HepG2 (cell line): Measurements from ENCODE around the gene LUC7L. TPM values are rescaled to one million over a fixed set of nuclear protein-coding genes. Genes with fewer than 3 reads are reported as not detected.
A peak's percentile ranks its signal among the peaks of the same experiment; 100 is the strongest.

ENCODE experiments used
- ARNT2 ChIP-seq: sonication (generic); formaldehyde crosslinking; IDR thresholded peaks from 2 replicates; pipeline ENCODE4 v1.8.0; 2022; ENCODE audit warnings: mild to moderate bottlenecking, low read depth, missing genetic modification reagents, moderate library complexity
- CHD2 ChIP-seq: IDR thresholded peaks from 2 replicates; pipeline ENCODE4 v1.6.1; 2011; ENCODE audit warnings: low read depth, low read length, improper control_type of control experiment
- EED ChIP-seq: sonication (generic); formaldehyde crosslinking; IDR thresholded peaks from 2 replicates; pipeline ENCODE4 v1.5.0; 2020; ENCODE audit warnings: mild to moderate bottlenecking, missing genetic modification reagents
- ERF ChIP-seq: IDR thresholded peaks from 2 replicates; pipeline ENCODE4 v1.6.1; 2018; ENCODE audit warnings: missing biosample characterization, missing genetic modification reagents
- EZH2 ChIP-seq: conservative IDR thresholded peaks from 2 replicates; pipeline ENCODE4 v1.6.1; 2012; ENCODE audit warnings: mild to moderate bottlenecking, low read depth, low read length, moderate library complexity
- FOXO1 ChIP-seq: sonication (generic); formaldehyde crosslinking; IDR thresholded peaks from 2 replicates; pipeline ENCODE4 v1.4.0; 2020; ENCODE audit warnings: missing genetic modification reagents
- HDAC6 ChIP-seq: fragments of 200-600 bp; sonication (generic); IDR thresholded peaks from 2 replicates; pipeline ENCODE4 v1.7.0; 2017; ENCODE audit warnings: mild to moderate bottlenecking, antibody characterized with exemption, low read length, low read depth
- KDM2A ChIP-seq: sonication (generic); formaldehyde crosslinking; IDR thresholded peaks from 2 replicates; pipeline ENCODE4 v1.4.0; 2020; ENCODE audit warnings: low read depth, missing genetic modification reagents, borderline replicate concordance
- NR0B2 ChIP-seq: sonication (generic); formaldehyde crosslinking; IDR thresholded peaks from 2 replicates; pipeline ENCODE4 v1.4.0; 2020; ENCODE audit warnings: mild to moderate bottlenecking, missing genetic modification reagents
- NR1H2 ChIP-seq: sonication (generic); formaldehyde crosslinking; IDR thresholded peaks from 2 replicates; pipeline ENCODE4 v1.8.1; 2022; ENCODE audit warnings: low read depth, missing genetic modification reagents, borderline replicate concordance
- POLR2A ChIP-seq, 2 experiments: IDR thresholded peaks; 2 replicates each; pipeline ENCODE4 v1.6.1; 2011; ENCODE audit warnings: low read depth in 2 of 2, low read length in 2 of 2, mild to moderate bottlenecking in 1 of 2, moderate library complexity in 1 of 2; ENCODE audit not compliant: insufficient read depth in 1 of 2
- RBM22 ChIP-seq: fragments of 200-400 bp; formaldehyde crosslinking; optimal IDR thresholded peaks from 2 replicates; pipeline ENCODE3; 2017; ENCODE audit warnings: mild to moderate bottlenecking, low read length, moderate library complexity
- REXO4 ChIP-seq: sonication (generic); formaldehyde crosslinking; IDR thresholded peaks from 2 replicates; pipeline ENCODE4 v1.8.0; 2022; ENCODE audit warnings: missing genetic modification reagents, mild to moderate bottlenecking, borderline replicate concordance
- SMAD3 ChIP-seq: sonication (generic); formaldehyde crosslinking; IDR thresholded peaks from 2 replicates; pipeline ENCODE4 v1.4.0; 2020; ENCODE audit warnings: missing genetic modification reagents
- TBX2 ChIP-seq: sonication (generic); formaldehyde crosslinking; IDR thresholded peaks from 2 replicates; pipeline ENCODE4 v1.5.0; 2020; ENCODE audit warnings: missing genetic modification reagents, mild to moderate bottlenecking, borderline replicate concordance
- TGIF2 ChIP-seq: IDR thresholded peaks from 2 replicates; pipeline ENCODE4 v1.6.1; 2016; ENCODE audit warnings: control low read depth, missing compliant biosample characterization
- ZBTB39 ChIP-seq: sonication (generic); formaldehyde crosslinking; IDR thresholded peaks from 2 replicates; pipeline ENCODE4 v1.5.0; 2020; ENCODE audit warnings: missing genetic modification reagents
- ZNF101 ChIP-seq: sonication (generic); formaldehyde crosslinking; IDR thresholded peaks from 2 replicates; pipeline ENCODE4 v1.4.0; 2020; ENCODE audit warnings: mild to moderate bottlenecking, low read depth, missing genetic modification reagents, borderline replicate concordance
- ZNF232 ChIP-seq: sonication (generic); formaldehyde crosslinking; IDR thresholded peaks from 2 replicates; pipeline ENCODE4 v1.4.0; 2020; ENCODE audit warnings: missing genetic modification reagents, borderline replicate concordance
- ZNF275 ChIP-seq: sonication (generic); formaldehyde crosslinking; IDR thresholded peaks from 2 replicates; pipeline ENCODE4 v1.8.0; 2022; ENCODE audit warnings: missing genetic modification reagents, mild to moderate bottlenecking, inconsistent platforms, borderline replicate concordance
- ZNF496 ChIP-seq: sonication (generic); formaldehyde crosslinking; IDR thresholded peaks from 2 replicates; pipeline ENCODE4 v1.8.1; 2023; ENCODE audit warnings: mild to moderate bottlenecking, moderate library complexity, missing genetic modification reagents; ENCODE audit not compliant: insufficient replicate concordance
- ZNF639 ChIP-seq: conservative IDR thresholded peaks from 2 replicates; pipeline ENCODE4 v1.6.1; 2018; ENCODE audit warnings: missing genetic modification reagents
- ZNF777 ChIP-seq: sonication (generic); formaldehyde crosslinking; IDR thresholded peaks from 2 replicates; pipeline ENCODE4 v1.4.0; 2020; ENCODE audit warnings: missing genetic modification reagents
- polyA plus RNA-seq, 8 experiments: library from polyadenylated mRNA; depleted of rRNA in 3 of 8; stranded (reverse) in 7 of 8; unstranded in 1 of 8; fragments of >200 nt; fragmentation: Illumina TruSeq in 4 of 8; extraction: Trizol in 4 of 8; gene quantifications; 2 replicates each; pipeline versions ENCODE4 v1.2.1 to v1.2.3, GENCODE V29; 2011 to 2016; ENCODE audit warnings: low read depth in 4 of 8, missing spikeins in 1 of 8, mixed read lengths in 1 of 8; ENCODE audit not compliant: insufficient read depth in 1 of 8
- total RNA-seq, 5 experiments: library from RNA; depleted of rRNA; stranded (reverse); fragments of >200 nt; fragmentation: Illumina TruSeq; extraction: Trizol; gene quantifications; 2 replicates each; pipeline ENCODE4 v1.2.3, GENCODE V29; 2016; ENCODE audit warnings: low read depth in 1 of 5

The LUC7L gene
- total and polyA plus RNA-seq, 2 of the 13 experiments (the other 11 are each of a cell fraction or from before 2014, with no cell fraction given): 48.7 to 56.9 TPM

- TF ChIP-seq ZBTB39 (CRISPR knock-in tag) (no peak), ZNF639 (CRISPR knock-in tag) (peak; percentile 54; the same call in 1 of the 2 replicates), KDM2A (CRISPR knock-in tag) (peak; percentile 62; the same call in 1 of the 2 replicates), RBM22 (no peak), FOXO1 (CRISPR knock-in tag) (0 out of 2 replicates have a peak, but pooled peaks have one; percentile 8), ZNF232 (CRISPR knock-in tag) (no peak), POLR2A (IDR thresholded peaks at IDR 0.05; ENCODE audit: insufficient read depth in 1 of 2, low read depth in 2 of 2, low read length in 2 of 2) (peak; percentile 81 to 89), ZNF496 (CRISPR knock-in tag) (no peak), ERF (CRISPR knock-in tag) (no peak; the same call in 1 of the 2 replicates), TBX2 (CRISPR knock-in tag) (peak; percentile 64), EZH2 (no peak), NR0B2 (peak; percentile 73; the same call in 1 of the 2 replicates), HDAC6 (no peak), ZNF777 (CRISPR knock-in tag) (no peak), NR1H2 (CRISPR knock-in tag) (no peak), CHD2 (no peak), ZNF275 (CRISPR knock-in tag) (no peak; the same call in 1 of the 2 replicates), REXO4 (CRISPR knock-in tag) (no peak), SMAD3 (CRISPR knock-in tag) (no peak), ZNF101 (CRISPR knock-in tag) (no peak), ARNT2 (no peak), EED (CRISPR knock-in tag) (peak; percentile 13; the same call in 1 of the 2 replicates), TGIF2 (0 out of 2 replicates have a peak, but pooled peaks have one; percentile 51)
Observed at GRCh38 chr16:234468-235305, 5.4 kb upstream of the LUC7L start, which contains the start of gene FAM234A (continued).
